Stimulated activated CD4-positive, alpha-beta T cell treated with anti-CD3 and anti-CD28 coated beads, Interleukin-1b, Interleukin-23, amount 100 ng/mL, for 4 hours (primary cell): ENCODE data around the gene PEF1.

ENCODE experiments used
- DNase-seq, 2 donors: peaks; one replicate each; pipeline ENCODE4 v3.0.0-alpha.2; 2020; ENCODE audit warnings: low read depth in 2 of 2

PEF1 gene

GRCh38 chr1:31655104-31655503 is 10.4 kb upstream of the PEF1 start:
- DNase-seq: no peak

- DNase-seq: no peak
Measured at GRCh38 chr1:31654474-31654776, 9.7 kb upstream of the PEF1 start.

GRCh38 chr1:31653717-31654473 is 9.2 kb upstream of the PEF1 start:
- DNase-seq: no peak

- no peak for DNase-seq
Measured at GRCh38 chr1:31652891-31653499, 8.3 kb upstream of the PEF1 start.

- DNase-seq: no peak
Measured at GRCh38 chr1:31651766-31652165, 7.1 kb upstream of the PEF1 start.

- DNase-seq: no peak
Measured at GRCh38 chr1:31651089-31651420, 6.4 kb upstream of the PEF1 start.

- DNase-seq: no peak
Measured at GRCh38 chr1:31650161-31651088, 5.7 kb upstream of the PEF1 start.

- no peak for DNase-seq
Measured at GRCh38 chr1:31648641-31649357, 4.1 kb upstream of the PEF1 start.

- no peak for DNase-seq
Measured at GRCh38 chr1:31648190-31648589, 3.5 kb upstream of the PEF1 start.

GRCh38 chr1:31647106-31647505 is 2.4 kb upstream of the PEF1 start:
- no peak for DNase-seq

GRCh38 chr1:31646259-31646960 is 1.7 kb upstream of the PEF1 start:
- no peak for DNase-seq

- no peak for DNase-seq
Measured at GRCh38 chr1:31645274-31645568, 545 bp upstream of the PEF1 start.

- DNase-seq: no peak
Measured at GRCh38 chr1:31643976-31644559, 608 bp downstream of the PEF1 start.

GRCh38 chr1:31642897-31643296 is 1.8 kb downstream of the PEF1 start:
- DNase-seq: no peak

GRCh38 chr1:31642366-31642765 is 2.3 kb downstream of the PEF1 start:
- DNase-seq: no peak

- DNase-seq: no peak
Measured at GRCh38 chr1:31640964-31641363, 3.7 kb downstream of the PEF1 start.

GRCh38 chr1:31640179-31640578 is 4.5 kb downstream of the PEF1 start:
- DNase-seq: no peak

- DNase-seq: no peak
Measured at GRCh38 chr1:31639543-31639942, 5.1 kb downstream of the PEF1 start.

GRCh38 chr1:31637915-31638673 is 6.6 kb downstream of the PEF1 start:
- no peak for DNase-seq

- DNase-seq: peak in 1 of 2 donors; percentile 25
Measured at GRCh38 chr1:31633117-31633516, 11.6 kb downstream of the PEF1 start.

GRCh38 chr1:31632649-31633048 is 12.0 kb downstream of the PEF1 start:
- DNase-seq: no peak
